ENCODE data around the gene SGMS1. TPM values are rescaled to one million over a fixed set of nuclear protein-coding genes. Genes with fewer than 3 reads are reported as not detected.

The SGMS1 gene
- total RNA-seq, 2 experiments from 2014 or later: 8.1 to 8.8 TPM

DNA sequence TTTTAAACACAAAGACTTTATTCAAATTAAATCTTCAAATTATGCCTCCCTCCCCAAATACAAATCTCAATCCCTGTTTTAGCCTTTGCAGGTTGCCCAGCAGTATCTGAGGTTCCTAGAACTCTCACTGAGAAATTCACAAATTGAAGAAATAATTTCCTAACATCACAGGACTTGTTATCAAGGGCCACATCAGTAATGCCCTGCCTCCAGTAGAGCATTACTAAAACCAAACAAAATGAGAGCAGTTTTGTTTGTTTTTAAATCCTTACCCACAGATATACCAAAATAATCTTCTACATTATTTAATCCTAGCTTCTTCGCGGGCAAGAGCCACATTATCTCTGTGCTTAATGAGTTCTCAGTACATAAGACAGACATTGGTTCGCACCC, 152.2 kb downstream of the SGMS1 start:
- intact Hi-C loops (cut with micrococcal nuclease): no loop called here
- H3K4me3 Mint-ChIP-seq: no peak overlapping the region
- no peak for DNase-seq
- peaks cover 3% of the 10 kb centered on the region for H3K36me3 Mint-ChIP-seq (ENCODE audit: low read depth)
- H3K9me3 Mint-ChIP-seq: no peaks in the 10 kb centered on the region
- no peak overlapping the region for H3K27ac Mint-ChIP-seq
- CTCF ChIA-PET: no interaction called here
- no peaks in the 10 kb centered on the region for H3K27me3 Mint-ChIP-seq (ENCODE audit: low read depth)
- peaks cover 42% of the 10 kb centered on the region for H3K4me1 Mint-ChIP-seq (ENCODE audit: low read depth)

- Mint-ChIP-seq H3K27me3 (ENCODE audit: low read depth) (no peaks in the 10 kb centered on the region), H3K4me3 (no peak overlapping the region), H3K27ac (no peak overlapping the region), H3K4me1 (ENCODE audit: low read depth) (peaks cover 44% of the 10 kb centered on the region), H3K9me3 (no peaks in the 10 kb centered on the region), H3K36me3 (ENCODE audit: low read depth) (peaks cover 3% of the 10 kb centered on the region)
- CTCF ChIA-PET: interaction anchor here (0.5 to 0.6 kb wide), 2 partner anchors 49 to 157 kb away, joined by 3 to 4 read pairs; no protein-coding TSS in a partner anchor
- DNase-seq: no peak
- intact Hi-C loops (cut with micrococcal nuclease): no loop called here
Measured at GRCh38 chr10:50470798-50471582, 152.8 kb downstream of the SGMS1 start.

GRCh38 chr10:50470345-50470744, 153.4 kb downstream of the SGMS1 start:
- H3K36me3 Mint-ChIP-seq (ENCODE audit: low read depth): peaks cover 4% of the 10 kb centered on the region
- no peaks in the 10 kb centered on the region for H3K9me3 Mint-ChIP-seq
- intact Hi-C loops (cut with micrococcal nuclease): no loop called here
- no peaks in the 10 kb centered on the region for H3K27me3 Mint-ChIP-seq (ENCODE audit: low read depth)
- peaks cover 44% of the 10 kb centered on the region for H3K4me1 Mint-ChIP-seq (ENCODE audit: low read depth)
- H3K4me3 Mint-ChIP-seq: no peak overlapping the region
- CTCF ChIA-PET: interaction anchor here (0.6 kb wide), 1 partner anchor 156 kb away, joined by 3 read pairs; no protein-coding TSS in a partner anchor
- DNase-seq: peak; percentile 15
- H3K27ac Mint-ChIP-seq: no peak overlapping the region

DNA sequence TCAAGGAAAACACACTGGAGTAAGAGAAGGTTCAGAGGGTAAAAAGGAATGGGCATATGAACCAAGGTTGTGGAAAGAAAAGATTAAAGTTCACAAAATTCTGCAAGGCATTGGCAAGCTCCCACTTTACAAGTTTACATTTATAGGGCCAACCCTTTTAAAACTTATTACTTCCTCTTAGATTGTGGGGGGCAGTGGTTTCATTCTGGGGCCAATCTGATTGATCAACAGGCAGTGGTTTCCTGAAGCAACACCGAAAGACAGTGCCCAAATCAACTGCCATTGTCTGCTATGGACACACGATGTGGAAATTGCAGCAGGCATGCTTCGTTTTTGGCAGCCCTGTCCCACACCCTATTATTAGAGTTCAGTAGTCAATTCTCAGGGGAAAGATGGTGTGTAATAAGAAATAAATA, 154.0 kb downstream of the SGMS1 start:
- intact Hi-C loops (cut with micrococcal nuclease): no loop called here
- Mint-ChIP-seq H3K27ac (no peak overlapping the region), H3K4me1 (ENCODE audit: low read depth) (peaks cover 44% of the 10 kb centered on the region), H3K27me3 (ENCODE audit: low read depth) (no peaks in the 10 kb centered on the region), H3K9me3 (no peaks in the 10 kb centered on the region), H3K36me3 (ENCODE audit: low read depth) (peaks cover 8% of the 10 kb centered on the region), H3K4me3 (no peak overlapping the region)
- CTCF ChIA-PET: no interaction called here
- no peak for DNase-seq

- intact Hi-C loops (cut with micrococcal nuclease): no loop called here
- Mint-ChIP-seq H3K4me3 (no peak overlapping the region), H3K4me1 (ENCODE audit: low read depth) (peaks cover 44% of the 10 kb centered on the region), H3K36me3 (ENCODE audit: low read depth) (peaks cover 13% of the 10 kb centered on the region), H3K27me3 (ENCODE audit: low read depth) (no peaks in the 10 kb centered on the region), H3K27ac (no peak overlapping the region), H3K9me3 (no peaks in the 10 kb centered on the region)
- CTCF ChIA-PET: no interaction called here
- DNase-seq: no peak
Measured at GRCh38 chr10:50469288-50469687, 154.5 kb downstream of the SGMS1 start.

GRCh38 chr10:50467209-50467608, 156.5 kb downstream of the SGMS1 start:
- CTCF ChIA-PET: no interaction called here
- no peak overlapping the region for H3K27ac Mint-ChIP-seq
- intact Hi-C loops (cut with micrococcal nuclease): no loop called here
- H3K27me3 Mint-ChIP-seq (ENCODE audit: low read depth): no peaks in the 10 kb centered on the region
- no peak overlapping the region for H3K4me3 Mint-ChIP-seq
- H3K9me3 Mint-ChIP-seq: no peaks in the 10 kb centered on the region
- peaks cover 38% of the 10 kb centered on the region for H3K4me1 Mint-ChIP-seq (ENCODE audit: low read depth)
- DNase-seq: no peak
- H3K36me3 Mint-ChIP-seq (ENCODE audit: low read depth): peaks cover 15% of the 10 kb centered on the region

DNA sequence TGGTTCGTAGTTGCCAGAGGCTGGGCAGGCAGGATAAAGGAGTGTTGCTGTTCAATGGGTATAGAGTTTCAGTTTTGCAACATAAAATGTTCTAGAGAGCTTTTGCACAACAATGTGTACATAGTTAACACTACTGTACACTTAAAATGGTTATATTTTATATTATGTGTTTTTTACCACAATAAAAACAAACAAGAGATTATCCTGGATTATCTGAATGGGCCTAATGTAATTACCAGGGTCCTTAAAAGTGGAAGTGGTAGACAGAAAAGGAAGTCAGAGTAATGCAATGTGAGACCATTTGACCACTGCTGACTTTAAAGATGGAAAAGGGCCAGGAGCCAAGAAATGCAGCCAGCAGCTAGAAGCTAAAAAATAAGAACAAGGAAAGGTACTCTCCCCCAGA, 159.7 kb downstream of the SGMS1 start:
- Mint-ChIP-seq H3K4me1 (ENCODE audit: low read depth) (peaks cover 16% of the 10 kb centered on the region), H3K27me3 (ENCODE audit: low read depth) (no peaks in the 10 kb centered on the region), H3K9me3 (no peaks in the 10 kb centered on the region), H3K27ac (no peak overlapping the region), H3K36me3 (ENCODE audit: low read depth) (peaks cover 25% of the 10 kb centered on the region), H3K4me3 (no peak overlapping the region)
- CTCF ChIA-PET: no interaction called here
- intact Hi-C loops (cut with micrococcal nuclease): no loop called here
- no peak for DNase-seq

DNA sequence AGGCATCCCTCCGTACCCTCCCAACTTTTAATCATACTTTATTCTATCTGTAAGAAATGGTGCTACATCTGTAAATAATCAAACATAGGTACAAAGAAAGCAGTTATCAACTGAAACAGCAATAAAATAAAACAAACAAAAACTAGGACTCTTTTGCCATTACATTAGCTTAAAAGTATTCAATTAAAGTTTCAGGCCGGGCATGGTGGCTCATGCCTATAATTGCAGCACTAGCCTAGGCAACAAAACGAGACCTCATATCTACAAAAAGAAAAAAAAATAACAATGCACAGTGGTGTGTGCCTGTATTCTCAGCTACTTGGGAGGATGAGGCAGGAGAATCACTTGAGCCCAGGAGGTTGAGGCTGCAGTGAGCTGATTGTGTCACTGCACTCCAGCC, 161.9 kb downstream of the SGMS1 start:
- peaks cover 27% of the 10 kb centered on the region for H3K36me3 Mint-ChIP-seq (ENCODE audit: low read depth)

DNA sequence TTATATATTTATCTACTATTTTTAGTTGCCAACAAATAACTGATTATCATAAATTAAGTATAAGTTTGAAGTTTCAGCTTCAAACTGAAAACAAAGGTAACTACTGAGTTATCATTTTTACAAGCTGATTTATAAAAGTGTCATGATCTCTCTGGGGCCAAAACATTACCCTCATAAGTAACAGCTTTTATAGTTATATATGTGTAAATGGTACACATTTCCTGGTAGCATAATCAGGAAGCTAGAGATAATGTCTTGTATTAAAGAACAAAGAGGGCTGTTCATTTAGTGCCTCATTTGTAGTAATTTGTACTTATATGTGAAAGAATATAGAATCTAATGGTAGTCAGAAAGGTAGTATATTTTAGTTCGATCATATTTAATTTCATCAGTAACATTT, 162.6 kb downstream of the SGMS1 start:
- H3K27ac Mint-ChIP-seq: no peak overlapping the region
- peaks cover 25% of the 10 kb centered on the region for H3K36me3 Mint-ChIP-seq (ENCODE audit: low read depth)
- no peak overlapping the region for H3K4me3 Mint-ChIP-seq
- intact Hi-C loops (cut with micrococcal nuclease): no loop called here
- peaks cover 6% of the 10 kb centered on the region for H3K4me1 Mint-ChIP-seq (ENCODE audit: low read depth)
- H3K27me3 Mint-ChIP-seq (ENCODE audit: low read depth): no peaks in the 10 kb centered on the region
- DNase-seq: no peak
- no peaks in the 10 kb centered on the region for H3K9me3 Mint-ChIP-seq
- CTCF ChIA-PET: no interaction called here

More for the DNA sequence above, 161.9 kb downstream of the SGMS1 start:
- no peaks in the 10 kb centered on the region for H3K9me3 Mint-ChIP-seq
- intact Hi-C loops (cut with micrococcal nuclease): no loop called here
- no peak overlapping the region for H3K27ac Mint-ChIP-seq
- CTCF ChIA-PET: no interaction called here
- no peak for DNase-seq
- H3K27me3 Mint-ChIP-seq (ENCODE audit: low read depth): no peaks in the 10 kb centered on the region
- H3K4me1 Mint-ChIP-seq (ENCODE audit: low read depth): peaks cover 3% of the 10 kb centered on the region
- no peak overlapping the region for H3K4me3 Mint-ChIP-seq

DNA sequence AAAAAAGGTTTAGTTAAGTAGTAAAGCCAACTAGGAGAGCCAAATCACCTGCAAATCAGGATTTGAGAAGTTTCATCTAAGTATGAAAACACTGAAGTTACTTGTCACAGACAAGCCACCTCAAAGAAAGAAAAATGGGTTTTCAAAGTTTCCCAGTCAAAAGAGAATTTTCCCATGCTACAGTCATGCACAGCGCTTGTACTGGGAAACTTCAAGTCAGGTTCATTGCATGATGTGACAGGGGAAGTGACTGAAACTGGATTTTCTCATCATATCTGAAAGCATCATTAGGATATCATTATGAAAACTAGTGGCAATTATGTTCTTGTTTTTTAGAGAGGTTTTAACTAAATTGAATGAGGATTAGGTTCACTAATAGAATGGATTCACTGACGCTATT, 167.0 kb downstream of the SGMS1 start:
- no peak overlapping the region for H3K4me3 Mint-ChIP-seq
- peaks cover 20% of the 10 kb centered on the region for H3K4me1 Mint-ChIP-seq (ENCODE audit: low read depth)
- no peaks in the 10 kb centered on the region for H3K27me3 Mint-ChIP-seq (ENCODE audit: low read depth)
- peaks cover 16% of the 10 kb centered on the region for H3K36me3 Mint-ChIP-seq (ENCODE audit: low read depth)
- intact Hi-C loops (cut with micrococcal nuclease): no loop called here
- H3K27ac Mint-ChIP-seq: no peak overlapping the region
- no peaks in the 10 kb centered on the region for H3K9me3 Mint-ChIP-seq
- CTCF ChIA-PET: interaction anchor here (0.5 kb wide), 1 partner anchor 76 kb away, joined by 3 read pairs; no protein-coding TSS in a partner anchor
- DNase-seq: no peak

- Mint-ChIP-seq H3K4me1 (ENCODE audit: low read depth) (peaks cover 24% of the 10 kb centered on the region), H3K4me3 (no peak overlapping the region), H3K36me3 (ENCODE audit: low read depth) (peaks cover 5% of the 10 kb centered on the region), H3K27me3 (ENCODE audit: low read depth) (no peaks in the 10 kb centered on the region), H3K27ac (no peak overlapping the region), H3K9me3 (no peaks in the 10 kb centered on the region)
- CTCF ChIA-PET: no interaction called here
- intact Hi-C loops (cut with micrococcal nuclease): no loop called here
- DNase-seq: no peak
Measured at GRCh38 chr10:50453940-50454339, 169.8 kb downstream of the SGMS1 start.

DNA sequence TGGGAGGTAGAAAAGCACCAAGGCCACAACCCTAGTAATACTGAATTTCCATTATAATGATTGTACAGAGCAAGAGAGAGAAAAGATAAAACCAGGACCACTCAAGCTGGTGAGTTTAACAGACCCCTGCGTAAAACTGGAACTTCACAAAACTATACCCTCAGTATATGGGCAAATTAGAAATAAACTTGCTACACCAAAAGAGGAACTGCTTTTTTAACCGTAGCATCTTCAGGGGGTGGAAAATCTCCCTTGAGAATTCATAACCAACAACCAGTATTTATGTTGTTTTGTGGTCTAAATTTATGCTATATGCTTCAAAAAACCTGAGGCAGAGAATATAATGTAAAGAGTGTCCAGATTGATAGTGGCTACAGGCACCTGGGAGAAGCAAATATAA, 171.2 kb downstream of the SGMS1 start:
- Mint-ChIP-seq H3K36me3 (ENCODE audit: low read depth) (peaks cover 3% of the 10 kb centered on the region), H3K9me3 (no peaks in the 10 kb centered on the region)

DNA sequence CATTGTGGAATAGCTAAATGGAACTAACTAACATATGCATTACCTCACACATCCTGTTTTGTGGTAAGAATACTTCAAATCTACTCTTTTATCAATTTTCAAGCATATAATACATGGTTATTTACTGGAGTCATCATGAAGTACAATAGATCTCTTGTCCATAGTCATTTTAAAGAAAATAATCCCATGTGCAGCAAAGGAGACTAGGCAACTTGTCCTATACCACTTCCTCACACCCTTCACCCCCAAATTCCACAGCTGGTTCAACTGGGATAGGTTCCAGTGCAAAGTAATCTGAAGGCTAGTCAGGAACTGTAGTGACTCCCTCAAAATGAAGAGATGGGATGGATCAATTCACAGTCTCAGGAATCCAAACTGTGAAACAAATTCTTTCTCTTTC, 176.1 kb downstream of the SGMS1 start:
- Mint-ChIP-seq H3K36me3 (ENCODE audit: low read depth) (peaks cover 21% of the 10 kb centered on the region), H3K4me1 (ENCODE audit: low read depth) (peaks cover 7% of the 10 kb centered on the region), H3K9me3 (peaks cover 1% of the 10 kb centered on the region), H3K27ac (no peak overlapping the region), H3K4me3 (no peak overlapping the region), H3K27me3 (ENCODE audit: low read depth) (no peaks in the 10 kb centered on the region)
- DNase-seq: no peak
- CTCF ChIA-PET: no interaction called here
- intact Hi-C loops (cut with micrococcal nuclease): no loop called here

More for the DNA sequence above, 171.2 kb downstream of the SGMS1 start:
- CTCF ChIA-PET: no interaction called here
- H3K27ac Mint-ChIP-seq: no peak overlapping the region
- peaks cover 25% of the 10 kb centered on the region for H3K4me1 Mint-ChIP-seq (ENCODE audit: low read depth)
- no peak for DNase-seq
- intact Hi-C loops (cut with micrococcal nuclease): no loop called here
- H3K27me3 Mint-ChIP-seq (ENCODE audit: low read depth): no peaks in the 10 kb centered on the region
- H3K4me3 Mint-ChIP-seq: no peak overlapping the region

Measured in activated naive CD4-positive, alpha-beta T cell treated with anti-CD3 and anti-CD28 coated beads for 36 hours (primary cell).